ENCODE data around the gene MED29.

Gene MED29

GRCh38 chr19:39428283-39429112 is 37.3 kb downstream of the MED29 start:
- peak overlapping the region; percentile 2 to 17 for H3K9ac ChIP-seq (ENCODE audit: low read depth in 1 of 2, low read length in 2 of 2)
- no peaks in the 10 kb centered on the region for H3K27me3 ChIP-seq (ENCODE audit: control insufficient read depth in 2 of 2, insufficient read depth in 2 of 2, low read length in 2 of 2)
- no peak overlapping the region for H3K4me3 ChIP-seq (ENCODE audit: low read length in 2 of 2)
- H3K27ac ChIP-seq (ENCODE audit: low read depth in 2 of 2, low read length in 2 of 2) = peak overlapping the region; percentile 62 to 65
- peaks cover 12 to 15% of the 10 kb centered on the region in 2 donors for H3K36me3 ChIP-seq (ENCODE audit: control insufficient read depth in 2 of 2, insufficient read depth in 2 of 2, low read length in 2 of 2)
- H3K9me3 ChIP-seq (ENCODE audit: control insufficient read depth in 2 of 2, low read length in 2 of 2) = no peaks in the 10 kb centered on the region
- H3K4me1 ChIP-seq (ENCODE audit: control insufficient read depth in 2 of 2, insufficient read depth in 2 of 2, low read length in 2 of 2) = peaks cover 4% of the 10 kb centered on the region in 2 donors

- peak overlapping the region in 1 of 2 donors; percentile 14 for H3K4me3 ChIP-seq (ENCODE audit: low read length in 2 of 2)
- H3K36me3 ChIP-seq (ENCODE audit: control insufficient read depth in 2 of 2, insufficient read depth in 2 of 2, low read length in 2 of 2) = peaks cover 22 to 26% of the 10 kb centered on the region in 2 donors
- H3K4me1 ChIP-seq (ENCODE audit: control insufficient read depth in 2 of 2, insufficient read depth in 2 of 2, low read length in 2 of 2) = peaks cover 15 to 17% of the 10 kb centered on the region in 2 donors
- no peak overlapping the region for H3K9ac ChIP-seq (ENCODE audit: low read depth in 1 of 2, low read length in 2 of 2)
- H3K27me3 ChIP-seq (ENCODE audit: control insufficient read depth in 2 of 2, insufficient read depth in 2 of 2, low read length in 2 of 2) = no peaks in the 10 kb centered on the region
- H3K9me3 ChIP-seq (ENCODE audit: control insufficient read depth in 2 of 2, low read length in 2 of 2) = no peaks in the 10 kb centered on the region
- peak overlapping the region; percentile 69 to 74 for H3K27ac ChIP-seq (ENCODE audit: low read depth in 2 of 2, low read length in 2 of 2)
Measured at GRCh38 chr19:39430675-39431593, 39.8 kb downstream of the MED29 start.

- no peak overlapping the region for H3K27ac ChIP-seq (ENCODE audit: low read depth in 2 of 2, low read length in 2 of 2)
- H3K36me3 ChIP-seq (ENCODE audit: control insufficient read depth in 2 of 2, insufficient read depth in 2 of 2, low read length in 2 of 2) = peaks cover 22 to 26% of the 10 kb centered on the region in 2 donors
- no peaks in the 10 kb centered on the region for H3K27me3 ChIP-seq (ENCODE audit: control insufficient read depth in 2 of 2, insufficient read depth in 2 of 2, low read length in 2 of 2)
- H3K9ac ChIP-seq (ENCODE audit: low read depth in 1 of 2, low read length in 2 of 2) = no peak overlapping the region
- no peak overlapping the region for H3K4me3 ChIP-seq (ENCODE audit: low read length in 2 of 2)
- peaks cover 18 to 24% of the 10 kb centered on the region in 2 donors for H3K4me1 ChIP-seq (ENCODE audit: control insufficient read depth in 2 of 2, insufficient read depth in 2 of 2, low read length in 2 of 2)
- H3K9me3 ChIP-seq (ENCODE audit: control insufficient read depth in 2 of 2, low read length in 2 of 2) = no peaks in the 10 kb centered on the region
Measured at GRCh38 chr19:39432677-39433025, 41.5 kb downstream of the MED29 start.

GRCh38 chr19:39433480-39434079 is 42.4 kb downstream of the MED29 start:
- Histone ChIP-seq H3K9me3 (ENCODE audit: control insufficient read depth in 2 of 2, low read length in 2 of 2) (no peaks in the 10 kb centered on the region), H3K27me3 (ENCODE audit: control insufficient read depth in 2 of 2, insufficient read depth in 2 of 2, low read length in 2 of 2) (no peaks in the 10 kb centered on the region), H3K36me3 (ENCODE audit: control insufficient read depth in 2 of 2, insufficient read depth in 2 of 2, low read length in 2 of 2) (peaks cover 22 to 26% of the 10 kb centered on the region in 2 donors), H3K27ac (ENCODE audit: low read depth in 2 of 2, low read length in 2 of 2) (no peak overlapping the region), H3K9ac (ENCODE audit: low read depth in 1 of 2, low read length in 2 of 2) (no peak overlapping the region), H3K4me3 (ENCODE audit: low read length in 2 of 2) (no peak overlapping the region), H3K4me1 (ENCODE audit: control insufficient read depth in 2 of 2, insufficient read depth in 2 of 2, low read length in 2 of 2) (peaks cover 18 to 24% of the 10 kb centered on the region in 2 donors)

DNA sequence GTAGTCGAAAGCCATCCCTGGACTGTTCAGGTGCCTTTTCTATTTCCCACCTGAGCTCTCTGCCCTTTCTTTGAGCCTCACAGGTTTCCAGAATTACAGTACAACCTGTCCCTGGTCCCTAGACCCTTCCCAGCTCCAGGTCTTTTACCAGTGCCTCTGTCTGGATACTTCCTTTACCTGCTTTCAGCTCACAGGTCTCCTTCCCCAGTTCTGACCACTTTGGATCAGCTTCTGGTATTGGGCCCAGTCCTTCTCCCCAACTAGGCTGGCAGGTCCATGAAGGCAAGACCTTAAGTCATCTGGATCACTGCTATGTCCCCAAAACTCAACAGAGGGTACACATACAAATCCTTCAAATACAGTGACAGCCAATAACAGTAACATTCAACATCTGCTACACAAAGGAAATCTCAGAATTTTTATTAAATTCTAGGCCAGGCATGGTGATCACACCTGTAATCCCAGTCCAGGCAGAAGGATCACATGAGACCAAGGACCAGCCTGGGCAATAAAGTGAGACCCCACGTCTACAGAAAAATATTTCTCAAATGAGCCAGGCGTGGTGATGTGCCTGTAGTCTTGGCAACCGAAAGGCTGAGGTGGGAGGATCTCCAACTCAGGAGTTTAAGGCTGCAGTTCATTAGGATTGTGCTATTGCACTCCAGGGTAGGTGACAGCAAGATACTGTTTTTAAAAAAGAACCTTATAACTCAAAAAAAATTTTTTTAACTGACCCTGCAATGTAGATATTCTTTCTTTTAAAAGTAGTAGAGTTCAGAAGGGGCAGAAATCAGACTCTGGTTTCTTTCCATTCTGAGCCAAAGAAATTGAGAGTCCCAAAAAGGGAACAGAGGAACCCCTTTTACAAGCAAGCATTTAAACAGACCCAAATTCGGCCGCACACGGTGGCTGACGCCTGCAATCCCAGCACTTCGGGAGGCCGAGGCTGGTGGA is 43.2 kb downstream of the MED29 start:
- H3K27me3 ChIP-seq (ENCODE audit: control insufficient read depth in 2 of 2, insufficient read depth in 2 of 2, low read length in 2 of 2) = no peaks in the 10 kb centered on the region
- H3K36me3 ChIP-seq (ENCODE audit: control insufficient read depth in 2 of 2, insufficient read depth in 2 of 2, low read length in 2 of 2) = peaks cover 22 to 26% of the 10 kb centered on the region in 2 donors
- H3K4me3 ChIP-seq (ENCODE audit: low read length in 2 of 2) = peak overlapping the region; percentile 97
- H3K9ac ChIP-seq (ENCODE audit: low read depth in 1 of 2, low read length in 2 of 2) = peak overlapping the region; percentile 77 to 98
- H3K4me1 ChIP-seq (ENCODE audit: control insufficient read depth in 2 of 2, insufficient read depth in 2 of 2, low read length in 2 of 2) = peaks cover 18 to 24% of the 10 kb centered on the region in 2 donors
- no peak overlapping the region for H3K27ac ChIP-seq (ENCODE audit: low read depth in 2 of 2, low read length in 2 of 2)
- H3K9me3 ChIP-seq (ENCODE audit: control insufficient read depth in 2 of 2, low read length in 2 of 2) = no peaks in the 10 kb centered on the region

DNA sequence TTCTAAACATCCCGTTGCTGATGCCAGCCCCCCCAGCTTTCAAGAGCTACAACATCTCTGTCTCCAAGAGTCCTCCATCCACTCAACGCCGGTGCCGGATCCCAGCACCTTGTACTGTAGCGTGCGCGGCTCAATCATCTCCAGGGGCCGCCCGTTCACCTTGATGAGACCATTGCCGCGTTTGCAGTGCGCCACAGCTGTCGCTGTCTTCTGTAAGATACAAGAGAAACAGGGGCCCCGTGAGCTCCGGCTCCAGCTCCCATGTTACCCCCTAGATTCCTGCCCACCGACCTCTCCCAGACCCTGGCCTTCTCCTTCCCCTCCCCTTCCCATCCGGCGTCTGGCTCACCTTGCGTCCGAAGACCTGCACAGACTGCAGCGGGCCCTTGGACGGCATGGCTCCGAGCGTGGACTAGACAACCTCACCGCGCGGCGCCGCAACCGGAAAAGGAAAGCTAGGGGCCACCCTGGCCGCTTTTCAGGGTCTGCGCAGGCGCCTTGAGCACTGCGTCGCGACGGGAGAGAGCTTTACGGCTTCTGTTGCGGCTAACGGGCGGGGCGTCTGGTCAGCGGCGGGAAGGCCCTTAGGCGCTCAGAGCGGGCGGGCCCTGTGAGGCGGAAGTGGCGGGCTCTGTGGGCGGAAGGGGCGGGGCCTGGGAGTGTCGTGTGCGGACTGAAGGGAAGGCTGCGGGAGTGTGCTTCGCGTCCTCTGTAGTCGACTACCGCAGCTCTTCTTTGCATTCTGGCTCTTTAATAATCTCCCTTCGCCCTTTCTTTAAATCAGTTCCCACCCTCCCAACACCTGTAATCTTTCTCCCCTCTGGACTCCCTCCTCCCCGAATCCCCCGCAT is 44.5 kb downstream of the MED29 start, which contains the start of gene RPS16:
Gene RPS16 (minus strand): TSS at position 451 of the 851 bp plus-strand sequence. CDS start 54 bp downstream, at position 397.
- H3K4me3 ChIP-seq (ENCODE audit: low read length in 2 of 2) = peak within 1 kb of the TSS; percentile 97
- H3K9me3 ChIP-seq (ENCODE audit: control insufficient read depth in 2 of 2, low read length in 2 of 2) = no peaks in the 10 kb centered on the region
- peak within 1 kb of the TSS; percentile 73 to 90 for H3K27ac ChIP-seq (ENCODE audit: low read depth in 2 of 2, low read length in 2 of 2)
- H3K36me3 ChIP-seq (ENCODE audit: control insufficient read depth in 2 of 2, insufficient read depth in 2 of 2, low read length in 2 of 2) = peaks cover 22 to 26% of the 10 kb centered on the region in 2 donors
- peak within 1 kb of the TSS; percentile 77 to 98 for H3K9ac ChIP-seq (ENCODE audit: low read depth in 1 of 2, low read length in 2 of 2)
- no peaks in the 10 kb centered on the region for H3K27me3 ChIP-seq (ENCODE audit: control insufficient read depth in 2 of 2, insufficient read depth in 2 of 2, low read length in 2 of 2)
- peaks cover 18 to 24% of the 10 kb centered on the region in 2 donors for H3K4me1 ChIP-seq (ENCODE audit: control insufficient read depth in 2 of 2, insufficient read depth in 2 of 2, low read length in 2 of 2)

- Histone ChIP-seq H3K9me3 (ENCODE audit: control insufficient read depth in 2 of 2, low read length in 2 of 2) (no peaks in the 10 kb centered on the region), H3K4me1 (ENCODE audit: control insufficient read depth in 2 of 2, insufficient read depth in 2 of 2, low read length in 2 of 2) (peaks cover 14 to 20% of the 10 kb centered on the region in 2 donors), H3K4me3 (ENCODE audit: low read length in 2 of 2) (peak overlapping the region; percentile 84 to 97), H3K27ac (ENCODE audit: low read depth in 2 of 2, low read length in 2 of 2) (peak overlapping the region; percentile 73 to 90), H3K27me3 (ENCODE audit: control insufficient read depth in 2 of 2, insufficient read depth in 2 of 2, low read length in 2 of 2) (no peaks in the 10 kb centered on the region), H3K36me3 (ENCODE audit: control insufficient read depth in 2 of 2, insufficient read depth in 2 of 2, low read length in 2 of 2) (peaks cover 22 to 23% of the 10 kb centered on the region in 2 donors), H3K9ac (ENCODE audit: low read depth in 1 of 2, low read length in 2 of 2) (peak overlapping the region; percentile 73 to 80)
Measured at GRCh38 chr19:39436350-39436716, 45.2 kb downstream of the MED29 start.

DNA sequence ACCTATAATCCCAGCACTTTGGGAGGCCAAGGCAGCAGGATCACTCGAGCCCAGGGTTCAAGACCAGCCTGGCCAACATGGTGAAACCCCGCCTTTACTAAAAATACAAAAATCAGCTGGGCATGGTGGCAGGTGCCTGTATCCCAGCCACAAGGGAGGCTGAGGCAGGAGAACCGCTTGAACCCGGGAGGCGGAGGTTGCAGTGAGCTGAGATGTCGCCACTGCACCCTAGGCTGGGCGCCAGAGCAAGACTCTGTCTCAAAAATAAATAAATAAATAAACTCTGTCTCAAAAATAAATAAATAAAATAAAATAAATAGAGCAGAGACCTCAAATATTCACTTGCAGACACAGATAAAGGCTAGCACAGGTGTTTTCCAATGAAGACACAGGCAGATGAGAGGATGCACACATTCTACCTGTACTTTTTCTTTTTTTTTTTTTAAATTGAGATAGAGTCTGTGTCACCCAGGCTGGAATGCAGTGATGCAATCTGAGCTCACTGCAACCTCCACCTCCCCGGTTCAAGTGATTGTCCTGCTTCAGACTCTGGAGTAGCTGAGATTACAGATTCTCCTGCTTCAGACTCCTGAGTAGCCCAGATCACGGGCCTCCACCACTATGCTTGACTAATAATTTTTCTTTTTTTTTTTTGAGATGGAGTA is 47.2 kb downstream of the MED29 start:
- no peak overlapping the region for H3K27ac ChIP-seq (ENCODE audit: low read depth in 2 of 2, low read length in 2 of 2)
- peaks cover 10 to 12% of the 10 kb centered on the region in 2 donors for H3K36me3 ChIP-seq (ENCODE audit: control insufficient read depth in 2 of 2, insufficient read depth in 2 of 2, low read length in 2 of 2)
- no peaks in the 10 kb centered on the region for H3K9me3 ChIP-seq (ENCODE audit: control insufficient read depth in 2 of 2, low read length in 2 of 2)
- H3K4me1 ChIP-seq (ENCODE audit: control insufficient read depth in 2 of 2, insufficient read depth in 2 of 2, low read length in 2 of 2) = peaks cover 14 to 20% of the 10 kb centered on the region in 2 donors
- H3K4me3 ChIP-seq (ENCODE audit: low read length in 2 of 2) = no peak overlapping the region
- H3K9ac ChIP-seq (ENCODE audit: low read depth in 1 of 2, low read length in 2 of 2) = no peak overlapping the region
- no peaks in the 10 kb centered on the region for H3K27me3 ChIP-seq (ENCODE audit: control insufficient read depth in 2 of 2, insufficient read depth in 2 of 2, low read length in 2 of 2)
